Esophagus mucosa (tissue), 1 donor: ENCODE data around the gene KRT28. TPM values are rescaled to one million over a fixed set of nuclear protein-coding genes. Genes with fewer than 3 reads are reported as not detected.
A peak's percentile ranks its signal among the peaks of the same experiment; 100 is the strongest.
"Not testable (repeated sequence)": the region's sequence is repeated elsewhere in the genome, so short reads cannot be mapped to it uniquely, and the experiment has no call there.

Experiments used
- ATAC-seq: fragments of 200-7000 bp; cut with Tn5 transposase; one replicate; pipeline ENCODE4 v1.9.1; 2020
- total RNA-seq: library from RNA; stranded (reverse); gene quantifications from one replicate; pipeline ENCODE4 v1.2.4, GENCODE V29; 2023
- donor health status: DM: yes; HTN: yes; CAD: no.

The KRT28 gene
- total RNA-seq, 1 donor from 2014 or later: not detected

DNA sequence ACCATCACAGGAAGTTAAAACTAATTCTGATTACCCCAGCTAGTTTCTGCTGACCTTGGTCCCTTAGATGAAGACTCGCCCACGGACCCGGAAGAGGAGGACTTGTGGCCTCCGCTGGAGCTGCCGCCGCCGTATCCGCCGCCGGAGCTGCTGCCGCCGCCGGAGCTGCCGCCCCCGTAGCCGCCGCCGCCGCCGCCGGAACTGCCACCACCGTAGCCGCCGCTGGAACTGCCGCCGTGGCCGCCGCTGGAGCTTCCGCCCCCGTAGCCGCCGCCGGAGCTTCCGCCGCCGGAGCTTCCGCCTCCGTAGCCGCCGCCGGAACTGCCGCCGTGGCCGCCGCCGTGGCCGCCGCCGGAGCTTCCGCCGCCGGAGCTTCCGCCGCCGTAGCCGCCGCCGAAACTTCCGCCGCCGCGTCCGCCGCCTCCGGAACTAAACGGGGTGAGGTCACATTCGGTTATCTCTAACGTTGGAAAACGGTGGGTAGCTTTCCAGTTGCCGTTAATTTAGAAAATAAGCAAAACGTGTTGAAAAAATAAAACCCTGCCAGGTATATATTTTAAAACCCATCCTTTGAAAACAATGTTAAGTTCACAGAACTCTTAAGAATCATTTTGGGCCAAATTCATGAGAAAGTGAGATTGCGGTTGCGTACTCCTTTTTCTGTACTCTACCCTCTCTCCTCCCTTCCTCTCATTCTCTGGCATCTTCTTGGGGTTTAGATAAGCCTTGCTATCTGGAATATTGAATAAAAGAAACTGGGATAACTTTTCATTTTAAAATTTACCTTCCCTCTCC, 19.2 kb upstream of the KRT28 start:
- peak; percentile 84 for ATAC-seq

DNA sequence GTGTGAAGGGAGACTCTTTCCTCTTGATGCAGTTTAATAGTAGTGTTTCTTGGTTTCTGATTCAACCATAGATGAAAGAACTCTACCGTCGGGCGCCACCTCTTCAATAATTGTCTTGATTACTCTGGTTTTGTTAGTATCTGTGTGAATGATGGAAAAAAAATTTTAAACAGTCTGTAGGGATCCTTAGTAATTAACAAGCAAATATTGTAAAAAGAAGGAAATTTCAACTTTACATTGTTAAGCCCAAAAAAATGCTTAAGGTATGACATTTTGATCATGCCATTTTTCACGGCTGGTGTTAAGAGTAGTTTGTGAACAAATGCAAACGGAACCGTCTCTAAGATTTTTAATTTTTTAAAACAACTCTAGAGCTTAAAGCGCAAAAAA, 18.6 kb upstream of the KRT28 start:
- ATAC-seq: no peak

DNA sequence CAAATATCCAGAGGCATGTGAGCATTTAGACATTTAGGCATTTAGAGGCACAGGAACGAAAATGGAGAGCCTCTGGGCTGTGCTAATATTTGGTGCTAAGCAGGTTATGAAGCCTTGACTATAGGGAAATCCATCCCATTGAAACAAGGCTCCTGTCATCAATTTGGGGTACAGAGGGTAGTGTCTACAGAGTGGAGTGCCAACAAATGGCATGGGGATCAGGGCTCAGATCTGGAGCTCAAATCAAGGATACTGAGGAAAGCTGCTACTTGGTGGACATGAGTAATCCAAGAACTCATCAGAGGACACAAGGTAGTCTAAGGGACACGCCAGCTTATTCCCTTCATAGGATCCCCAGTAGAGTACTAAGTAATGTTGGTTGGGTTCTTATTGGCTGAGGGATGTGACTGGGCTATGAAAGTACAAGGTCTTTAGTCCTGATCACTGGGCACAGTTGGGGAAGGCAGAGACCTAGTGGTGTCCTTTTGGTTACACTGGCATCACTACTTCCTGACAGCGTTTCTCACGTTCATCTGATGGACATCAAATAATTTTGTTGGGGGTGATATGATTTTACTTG, 17.4 kb upstream of the KRT28 start:
- no peak for ATAC-seq

DNA sequence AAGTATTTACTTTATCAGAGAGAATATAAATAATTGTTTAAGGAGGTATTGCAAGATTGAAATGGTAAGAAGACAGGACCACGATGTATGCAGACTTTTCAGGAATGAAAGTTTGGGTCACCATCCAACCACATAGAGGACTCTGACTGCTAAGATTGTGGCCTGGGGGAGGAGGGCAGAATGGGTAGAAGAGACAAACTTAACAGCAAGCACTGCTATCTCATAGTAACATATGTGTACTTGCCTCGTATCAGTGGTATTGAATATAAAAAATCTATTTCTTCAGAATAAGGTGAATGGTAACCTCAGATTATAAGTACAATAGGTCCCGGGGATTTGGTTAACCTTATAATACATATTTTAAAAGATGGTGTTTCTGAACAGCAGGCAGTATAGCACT, 16.8 kb upstream of the KRT28 start:
- ATAC-seq: no peak

DNA sequence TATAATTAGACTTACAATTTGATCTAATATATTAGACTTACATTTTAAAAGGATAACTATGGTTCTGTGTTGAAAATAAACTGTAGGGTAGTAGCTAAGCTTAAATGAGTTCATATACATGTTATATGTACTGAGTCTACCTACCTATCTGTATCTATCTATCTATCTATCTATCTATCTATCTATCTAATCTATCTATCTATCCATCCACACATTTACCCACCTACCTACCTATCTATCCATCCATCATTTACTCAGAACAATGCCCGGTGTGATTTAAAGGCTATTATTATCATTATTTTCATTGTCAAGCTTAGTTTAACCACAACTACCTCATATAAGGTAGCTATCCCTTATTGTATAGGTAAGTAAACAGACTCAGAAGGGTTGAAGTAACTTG, 15.6 kb upstream of the KRT28 start:
- ATAC-seq: no peak

DNA sequence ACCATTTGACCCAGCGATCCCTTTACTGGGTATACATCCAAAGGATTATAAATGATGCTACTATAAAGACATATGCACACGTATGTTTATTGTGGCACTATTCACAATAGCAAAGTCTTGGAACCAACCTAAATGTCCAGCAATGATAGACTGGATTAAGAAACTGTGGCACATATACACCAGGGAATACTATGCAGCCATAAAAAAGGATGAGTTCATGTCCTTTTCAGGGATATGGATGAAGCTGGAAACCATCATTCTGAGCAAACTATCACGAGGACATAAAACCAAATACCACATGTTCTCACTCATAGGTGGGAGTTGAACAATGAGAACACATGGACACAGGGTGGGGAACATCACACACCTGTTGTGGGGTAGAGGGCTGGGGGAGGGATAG, 14.9 kb upstream of the KRT28 start:
- ATAC-seq: not testable (repeated sequence)

DNA sequence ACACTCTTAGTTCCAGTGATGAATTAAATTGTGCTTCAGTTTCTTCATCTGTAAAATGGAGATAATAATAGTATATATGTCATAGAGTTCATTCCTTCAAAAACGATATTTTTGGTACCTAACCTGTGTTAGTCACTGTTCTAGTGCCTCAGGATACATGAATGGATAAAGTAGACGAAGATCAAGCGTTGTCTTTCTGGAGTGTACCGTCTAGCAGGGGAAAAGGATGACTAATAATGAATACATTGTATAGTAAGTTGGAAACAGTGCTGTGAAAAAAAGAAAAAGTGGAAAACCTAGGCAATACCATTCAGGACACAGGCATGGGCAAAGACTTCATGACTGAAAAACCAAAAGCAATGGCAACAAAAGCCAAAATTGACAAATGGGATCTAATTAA, 14.0 kb upstream of the KRT28 start:
- peak; percentile 42 for ATAC-seq

DNA sequence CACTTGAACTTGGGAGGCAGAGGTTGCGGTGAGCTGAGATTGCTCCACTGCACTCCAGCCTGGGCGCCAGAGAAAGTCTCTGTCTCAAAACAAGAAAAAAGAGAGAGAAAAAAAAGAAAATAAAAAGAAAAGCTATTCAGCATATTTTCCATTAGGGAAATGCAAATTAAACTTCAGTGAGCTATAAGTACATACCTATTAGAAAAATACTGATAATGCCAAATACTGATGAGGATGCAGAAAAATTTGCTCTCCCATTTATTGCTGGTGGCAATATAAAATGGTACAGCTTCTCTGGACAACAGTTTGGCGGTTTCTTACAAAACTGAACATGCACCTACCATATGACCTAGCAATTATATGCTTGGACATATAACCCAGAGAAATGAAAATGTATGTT, 12.9 kb upstream of the KRT28 start:
- no peak for ATAC-seq

DNA sequence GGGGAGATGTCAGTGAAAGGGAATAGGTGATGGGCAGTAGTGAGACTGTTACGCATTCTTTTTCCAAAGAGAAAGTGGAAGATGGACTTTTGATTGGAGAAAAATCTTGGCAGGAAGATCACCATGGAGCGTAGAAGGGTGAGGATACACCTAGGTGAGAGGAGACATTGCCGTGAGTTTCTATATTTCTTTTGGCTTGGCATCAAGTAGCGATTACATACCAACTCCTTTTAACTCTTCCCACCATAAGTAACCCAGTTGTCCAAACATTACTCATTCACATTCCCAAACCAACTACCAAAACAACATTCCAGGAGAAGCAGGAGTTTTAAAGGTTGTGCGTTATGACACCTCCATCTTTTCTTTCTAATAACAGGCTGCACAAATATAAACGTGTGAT, 10.7 kb upstream of the KRT28 start:
- no peak for ATAC-seq

DNA sequence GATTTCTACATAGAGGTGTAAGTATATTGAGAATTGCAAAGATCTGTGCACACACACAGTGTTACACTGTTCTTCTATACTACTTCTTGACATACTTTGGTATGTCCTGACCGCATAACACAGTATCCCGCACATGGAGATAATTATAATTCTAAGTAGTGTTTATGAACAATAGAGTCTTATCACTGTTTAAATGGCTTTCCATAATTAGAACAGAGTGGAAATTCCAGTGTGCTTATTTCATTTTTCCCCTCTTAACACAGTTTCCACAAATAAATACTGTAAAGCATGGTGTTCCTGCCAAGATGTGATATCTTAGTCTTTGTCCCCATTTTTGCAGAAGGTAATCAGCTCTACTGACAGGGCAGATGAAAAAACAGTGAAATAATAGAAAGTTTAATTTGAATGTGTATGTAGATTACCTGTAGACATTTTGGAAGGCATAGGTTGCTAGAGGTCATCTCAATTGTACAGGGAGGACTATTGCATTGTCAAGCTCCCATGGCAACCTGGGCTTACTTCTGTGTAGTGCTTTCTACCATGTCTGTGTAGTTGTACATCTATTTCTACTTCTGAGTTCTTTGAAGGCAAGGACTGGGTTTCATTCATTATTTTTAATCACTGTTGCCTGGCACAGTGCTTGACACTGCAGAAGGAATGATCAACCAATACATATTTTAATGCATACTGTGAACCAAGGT, 10.1 kb upstream of the KRT28 start:
- ATAC-seq: no peak

DNA sequence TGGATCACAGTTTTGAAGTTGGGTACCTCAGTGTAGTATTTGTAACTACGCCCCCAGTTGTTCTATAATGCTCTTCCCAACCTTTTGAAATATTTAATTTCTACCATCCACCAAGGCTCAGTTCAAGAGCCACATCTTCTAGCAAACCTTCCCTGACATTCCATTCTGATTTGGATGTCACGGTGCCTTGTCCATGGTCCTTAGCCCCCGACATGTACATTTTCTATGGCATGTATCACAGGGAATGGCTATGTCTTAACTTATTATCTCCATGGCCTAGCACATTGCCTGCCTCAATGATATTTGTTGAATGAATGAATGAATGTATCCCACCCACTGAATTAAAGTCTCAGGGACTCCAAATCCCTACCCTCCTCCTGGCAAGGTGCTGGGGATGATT, 6.4 kb upstream of the KRT28 start:
- ATAC-seq: no peak

DNA sequence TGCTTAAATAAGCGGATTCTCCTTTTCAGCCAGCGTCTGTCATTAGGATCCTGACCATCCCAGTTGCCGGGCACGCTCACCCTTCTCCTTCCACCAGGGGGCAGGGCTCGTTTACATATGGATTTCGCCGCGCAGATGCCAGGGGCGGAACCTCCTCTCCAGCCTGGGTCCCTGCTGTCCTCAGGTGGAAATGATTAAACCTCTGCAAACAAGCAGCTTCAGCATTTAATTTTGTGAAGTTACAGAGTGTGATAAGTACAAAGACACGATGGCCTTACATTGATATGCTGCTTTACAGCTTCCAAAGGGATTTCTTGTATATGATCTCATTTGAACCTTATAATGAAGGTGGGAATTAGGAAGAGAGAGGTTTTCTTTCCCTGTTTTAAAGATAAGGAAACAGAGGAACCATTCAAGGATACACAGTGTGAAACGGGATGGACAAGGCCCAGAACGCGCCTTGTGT, 3.9 kb upstream of the KRT28 start:
- peak; percentile 95 for ATAC-seq

DNA sequence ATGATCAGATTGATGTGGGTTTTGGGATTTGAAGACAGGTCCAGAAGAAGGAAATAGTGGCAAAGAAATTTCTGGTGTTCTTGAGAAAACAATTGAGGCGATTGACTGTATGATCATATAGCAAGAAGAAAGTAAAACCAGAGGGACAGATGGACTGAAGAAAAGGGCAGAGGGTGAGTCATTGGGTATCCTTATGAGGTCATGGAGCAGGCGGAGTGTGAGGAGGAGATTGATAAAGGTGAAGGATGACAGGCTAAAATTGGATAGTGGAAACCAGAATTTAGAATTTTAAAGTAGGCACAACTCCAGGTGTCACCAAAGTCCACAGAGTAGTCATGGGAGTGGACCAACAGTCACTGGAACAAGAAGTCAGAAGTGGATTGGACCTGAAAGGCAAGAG, 1.4 kb upstream of the KRT28 start:
- no peak for ATAC-seq

DNA sequence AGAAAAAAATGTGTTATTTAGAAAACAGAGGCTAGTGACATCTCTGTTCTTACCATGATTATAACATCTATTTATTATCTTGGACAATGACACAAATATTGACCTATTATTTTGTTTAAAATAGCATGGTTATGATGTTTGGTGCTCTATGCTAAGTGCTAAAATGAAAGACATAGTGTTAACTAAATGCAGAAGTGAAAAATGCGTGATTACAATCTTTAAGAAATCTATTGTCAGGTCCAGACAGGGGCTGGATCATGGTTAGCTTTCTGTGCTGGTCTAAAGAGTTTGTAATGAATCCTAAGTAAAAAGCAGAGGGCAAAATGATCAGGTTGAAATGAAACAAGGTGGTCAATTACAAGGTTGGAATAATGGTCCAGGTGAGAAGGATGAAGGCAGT, 622 bp upstream of the KRT28 start:
- no peak for ATAC-seq

DNA sequence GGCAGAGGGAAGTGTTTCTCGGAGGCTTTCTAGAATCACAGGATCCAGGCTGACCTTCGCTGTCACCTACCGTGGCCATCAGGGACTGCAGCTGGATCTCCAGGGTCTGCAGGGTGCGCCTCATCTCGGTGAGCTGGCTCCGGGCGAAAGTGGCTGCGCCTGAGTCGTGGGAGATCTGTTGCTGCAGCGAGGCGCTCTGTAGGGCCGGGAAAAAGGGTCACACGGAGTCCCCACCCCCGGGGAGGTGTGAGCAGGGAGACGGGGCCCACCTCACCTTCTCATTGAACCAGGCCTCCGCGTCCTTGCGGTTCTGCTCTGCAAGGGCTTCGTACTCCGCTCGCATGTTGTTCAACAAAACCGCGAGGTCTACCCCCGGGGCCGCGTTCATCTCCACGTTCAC, 2.9 kb downstream of the KRT28 start:
- no peak for ATAC-seq

DNA sequence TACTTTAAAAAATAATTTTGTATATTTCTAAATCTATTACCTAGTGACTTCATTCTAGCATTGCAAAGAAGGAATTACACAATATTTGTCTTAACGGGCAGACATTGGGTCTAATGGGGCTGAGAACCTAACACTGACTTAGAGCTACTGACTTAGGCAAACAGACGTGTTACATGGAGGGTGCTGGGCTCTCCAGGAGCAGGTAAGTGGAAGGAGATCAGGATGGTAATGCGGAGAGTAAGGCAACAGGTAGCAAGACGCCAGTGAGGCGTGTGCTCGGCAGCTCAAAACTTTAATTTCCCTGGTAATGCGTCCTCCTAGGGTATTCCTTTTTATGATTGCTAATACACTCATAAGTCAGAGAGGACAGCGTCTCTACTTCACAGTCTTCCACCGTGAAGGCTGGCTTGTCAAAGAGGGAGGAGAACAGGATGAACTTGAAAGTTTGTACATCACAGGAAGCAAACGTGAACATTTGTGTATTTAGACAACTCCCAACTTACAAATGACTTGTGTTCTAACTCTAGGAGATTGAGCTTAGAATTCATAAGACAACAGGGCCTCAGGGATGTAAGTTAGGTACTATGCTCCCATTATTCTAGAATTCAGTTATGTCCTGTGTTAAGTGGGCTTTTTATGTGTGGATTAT, 4.6 kb downstream of the KRT28 start:
- peak; percentile 20 for ATAC-seq

DNA sequence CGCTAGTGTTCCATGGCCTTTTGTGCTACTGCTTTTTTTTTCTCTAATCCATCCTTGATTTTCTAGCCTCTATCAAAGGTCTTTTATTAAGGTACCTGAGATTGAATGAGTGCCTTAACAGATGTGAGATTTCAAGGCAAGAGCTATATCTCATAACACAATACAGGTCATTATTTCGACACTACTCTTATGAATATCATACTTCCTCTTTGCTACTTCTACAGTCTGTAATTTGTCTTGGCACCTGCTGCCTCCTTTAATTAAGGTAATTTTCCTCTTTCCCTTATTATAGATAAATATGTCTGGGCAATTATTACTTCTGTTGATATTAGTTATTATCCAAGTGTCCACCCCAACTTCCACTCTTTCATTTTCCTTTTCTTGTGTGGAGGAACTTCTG, 5.3 kb downstream of the KRT28 start:
- no peak for ATAC-seq

DNA sequence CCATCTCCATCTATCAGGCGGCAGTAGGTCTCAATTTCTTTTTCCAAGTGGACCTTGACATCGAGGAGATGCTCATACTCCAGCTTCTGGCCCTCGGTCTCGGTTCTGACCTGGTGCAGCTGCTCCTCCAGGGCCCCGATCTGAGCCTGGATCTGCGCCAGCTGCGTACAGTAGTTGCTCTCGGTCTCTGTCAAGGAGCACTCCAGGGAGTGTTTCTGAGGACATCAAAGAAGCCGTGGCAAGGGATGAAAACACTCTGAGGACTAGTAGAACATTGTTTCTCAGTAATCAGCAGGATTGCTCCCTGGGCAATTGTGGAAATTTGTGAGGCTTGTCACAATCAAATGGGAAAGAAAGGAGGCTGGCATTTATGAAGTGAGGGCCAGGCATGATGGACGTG, 5.9 kb downstream of the KRT28 start:
- ATAC-seq: no peak

DNA sequence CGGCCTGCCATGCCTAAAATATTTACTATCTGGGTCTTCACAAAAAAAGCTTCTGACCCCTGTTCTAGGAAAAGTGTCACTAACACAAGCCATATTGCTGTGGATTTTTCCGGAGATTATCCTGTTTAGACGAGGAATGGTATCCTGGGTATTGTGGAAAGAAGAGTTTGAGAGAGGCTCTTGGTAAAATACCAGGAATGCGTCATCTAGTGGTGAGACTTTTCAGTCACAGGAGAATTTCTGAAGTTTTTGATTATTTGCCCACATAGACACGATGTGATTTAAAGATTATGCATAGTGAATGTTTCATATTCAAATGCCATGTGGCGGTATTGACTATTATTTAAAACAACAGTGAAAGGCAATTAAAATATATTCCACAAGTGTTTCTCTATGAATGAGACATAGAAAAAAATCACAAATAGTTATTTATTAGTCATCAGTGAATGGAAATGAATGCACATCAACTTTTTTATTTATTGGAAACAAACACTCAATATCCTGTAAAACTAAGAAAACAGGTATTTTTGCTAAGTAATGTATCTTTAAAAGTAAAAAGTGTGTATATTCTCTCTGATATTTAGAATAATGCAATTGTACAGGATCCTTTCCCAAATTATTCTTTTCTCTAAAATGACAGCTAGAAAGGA, 7.8 kb downstream of the KRT28 start:
- ATAC-seq: peak; percentile 41

DNA sequence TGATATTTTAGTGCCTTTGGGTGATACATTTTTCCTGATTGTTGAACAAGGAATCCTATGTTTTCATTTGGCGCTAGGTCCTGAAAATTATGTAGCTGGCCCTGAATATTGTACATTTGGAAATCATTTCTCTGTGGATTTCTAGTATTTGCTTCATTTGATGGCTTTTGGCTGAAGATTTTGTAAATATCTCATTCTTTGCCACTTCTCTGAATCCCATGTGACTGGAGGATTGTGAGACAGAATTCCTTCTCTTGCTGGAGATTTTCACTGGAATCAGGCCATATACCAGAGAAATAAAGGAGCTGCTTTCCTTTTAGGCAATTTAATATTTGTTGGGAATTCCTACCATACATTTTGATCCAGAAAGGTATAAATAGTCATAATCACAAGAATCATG, 8.6 kb downstream of the KRT28 start:
- ATAC-seq: no peak

DNA sequence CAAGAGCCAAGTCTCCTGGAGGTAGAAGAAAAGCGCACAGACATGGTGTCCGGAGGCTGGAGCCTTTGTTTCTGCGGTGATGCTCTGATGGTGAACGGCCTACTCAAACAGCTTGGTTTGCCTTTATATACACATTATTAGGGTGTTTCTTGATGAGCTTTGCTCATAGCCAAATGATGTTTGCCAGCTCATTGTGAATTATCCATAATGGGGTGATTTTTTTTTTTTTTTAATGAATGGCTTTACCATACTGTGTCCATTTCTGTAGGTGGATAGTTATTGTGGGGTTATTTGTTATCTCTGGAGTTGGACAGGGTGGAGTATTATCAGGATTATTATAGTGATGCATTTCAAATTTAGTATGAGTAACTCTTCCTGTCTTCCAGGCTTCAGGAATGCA, 17.3 kb downstream of the KRT28 start, which contains the start of gene KRT27:
Gene KRT27, minus strand, starts transcription at position 101 of the 400 bp plus-strand sequence. Its CDS starts 57 bp downstream, at position 44.
- ATAC-seq: no peak

DNA sequence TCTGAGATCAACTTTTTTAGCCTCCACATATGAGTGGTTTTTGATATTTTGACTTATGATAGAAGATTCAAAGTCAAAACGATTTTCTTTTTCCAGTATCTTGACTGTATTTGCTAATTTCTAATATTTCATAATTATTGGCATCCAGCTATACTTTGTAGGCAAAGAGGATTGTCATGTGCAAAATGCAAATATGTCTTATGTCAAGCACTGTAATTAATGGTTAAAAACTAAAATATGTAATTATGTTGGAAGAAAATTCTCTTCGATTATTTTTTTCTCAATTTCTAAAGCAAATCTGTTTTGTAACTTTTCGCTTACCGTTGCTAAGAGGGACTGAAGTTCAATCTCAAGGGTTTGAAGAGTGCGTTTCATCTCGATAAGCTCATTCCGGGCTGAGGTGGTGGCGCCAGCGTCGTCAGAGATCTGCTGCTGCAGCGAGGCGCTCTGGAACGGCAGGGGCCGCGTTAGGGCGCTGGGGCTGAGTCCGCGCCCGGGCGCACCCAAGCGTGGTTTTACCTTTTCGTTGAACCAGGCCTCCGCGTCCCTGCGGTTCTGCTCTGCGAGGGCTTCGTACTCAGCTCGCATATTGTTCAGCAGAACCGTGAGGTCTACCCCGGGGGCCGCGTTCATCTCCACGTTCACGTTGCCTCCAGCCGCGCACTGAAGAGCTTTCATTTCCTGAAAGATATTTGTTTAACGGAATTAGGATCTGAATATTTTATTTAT, 20.4 kb downstream of the KRT28 start:
- no peak for ATAC-seq
